NCI-H1092 (cell line): ENCODE results near the gene ABCC1.
A peak's percentile ranks its signal among the peaks of the same experiment; 100 is the strongest.
"Not testable (repeated sequence)": the region's sequence is repeated elsewhere in the genome, so short reads cannot be mapped to it uniquely, and the experiment has no call there.

Experiments
- DNase-seq: peaks from one replicate; lab custom pipeline; 2025; lab: John Stamatoyannopoulos, UW

Gene ABCC1

GRCh38 chr16:16141141-16141540 is 191.7 kb downstream of the ABCC1 start:
- DNase-seq = no peak

- DNase-seq = no peak
Observed at GRCh38 chr16:16141784-16142396, 192.5 kb downstream of the ABCC1 start.

- DNase-seq = no peak
Observed at GRCh38 chr16:16143038-16143763, 193.8 kb downstream of the ABCC1 start.

GRCh38 chr16:16143931-16144330 is 194.5 kb downstream of the ABCC1 start:
- no peak for DNase-seq

- no peak for DNase-seq
Observed at GRCh38 chr16:16144416-16144815, 195.0 kb downstream of the ABCC1 start.

GRCh38 chr16:16145286-16145685 is 195.9 kb downstream of the ABCC1 start:
- no peak for DNase-seq

- DNase-seq = peak; percentile 75
Observed at GRCh38 chr16:16146380-16147315, 197.2 kb downstream of the ABCC1 start.

GRCh38 chr16:16147316-16147999 is 198.0 kb downstream of the ABCC1 start:
- no peak for DNase-seq

GRCh38 chr16:16148000-16148599 is 198.7 kb downstream of the ABCC1 start:
- not testable (repeated sequence) for DNase-seq

- no peak for DNase-seq
Observed at GRCh38 chr16:16148755-16149154, 199.3 kb downstream of the ABCC1 start.

- peak; percentile 58 for DNase-seq
Observed at GRCh38 chr16:16149710-16150116, 200.3 kb downstream of the ABCC1 start.

- peak; percentile 89 for DNase-seq
Observed at GRCh38 chr16:16150117-16150877, 200.9 kb downstream of the ABCC1 start.

GRCh38 chr16:16150878-16151152 is 201.4 kb downstream of the ABCC1 start:
- DNase-seq = no peak

GRCh38 chr16:16151315-16151714 is 201.9 kb downstream of the ABCC1 start:
- DNase-seq = no peak

GRCh38 chr16:16153000-16153399 is 203.6 kb downstream of the ABCC1 start:
- not testable (repeated sequence) for DNase-seq

GRCh38 chr16:16154281-16154951 is 205.0 kb downstream of the ABCC1 start:
- no peak for DNase-seq

GRCh38 chr16:16155234-16155633 is 205.8 kb downstream of the ABCC1 start:
- DNase-seq = no peak

- DNase-seq = no peak
Observed at GRCh38 chr16:16157166-16157565, 207.8 kb downstream of the ABCC1 start.

GRCh38 chr16:16158082-16158658 is 208.8 kb downstream of the ABCC1 start:
- no peak for DNase-seq

GRCh38 chr16:16158741-16159374 is 209.4 kb downstream of the ABCC1 start:
- DNase-seq = no peak
